ENCODE results near the gene WDSUB1. TPM values are rescaled to one million over a fixed set of nuclear protein-coding genes. Genes with fewer than 3 reads are reported as not detected.

WDSUB1 gene
- total and polyA plus RNA-seq, 2 donors (not counting 3 experiments of a cell fraction or from before 2014, with no cell fraction given): 4.0 to 4.8 TPM

- H3K9me3 ChIP-seq (replicated peaks; ENCODE audit: control insufficient read depth, insufficient read depth, low read length): no peaks in the 10 kb centered on the region
- dilution Hi-C loops (cut with MboI; ENCODE audit: extremely low pct_ligation_motif_present, low sequenced_read_pairs): no loop called here
- no peak overlapping the region for H3K4me3 ChIP-seq (replicated peaks in 1 of 3; ENCODE audit: insufficient read depth in 1 of 3, low read depth in 1 of 3, low read length in 3 of 3)
- no peak for FAIRE-seq
- peaks cover 21 to 29% of the 10 kb centered on the region in 2 experiments for H3K36me3 ChIP-seq (ENCODE audit: control insufficient read depth in 2 of 2, extremely low read depth in 1 of 2, insufficient read depth in 2 of 2, low read length in 2 of 2)
- CTCF ChIA-PET: no interaction called here
- intact Hi-C loops (cut with micrococcal nuclease): no loop called here
- POLR2A ChIA-PET: no interaction called here
- TF ChIP-seq, protein P1, sequence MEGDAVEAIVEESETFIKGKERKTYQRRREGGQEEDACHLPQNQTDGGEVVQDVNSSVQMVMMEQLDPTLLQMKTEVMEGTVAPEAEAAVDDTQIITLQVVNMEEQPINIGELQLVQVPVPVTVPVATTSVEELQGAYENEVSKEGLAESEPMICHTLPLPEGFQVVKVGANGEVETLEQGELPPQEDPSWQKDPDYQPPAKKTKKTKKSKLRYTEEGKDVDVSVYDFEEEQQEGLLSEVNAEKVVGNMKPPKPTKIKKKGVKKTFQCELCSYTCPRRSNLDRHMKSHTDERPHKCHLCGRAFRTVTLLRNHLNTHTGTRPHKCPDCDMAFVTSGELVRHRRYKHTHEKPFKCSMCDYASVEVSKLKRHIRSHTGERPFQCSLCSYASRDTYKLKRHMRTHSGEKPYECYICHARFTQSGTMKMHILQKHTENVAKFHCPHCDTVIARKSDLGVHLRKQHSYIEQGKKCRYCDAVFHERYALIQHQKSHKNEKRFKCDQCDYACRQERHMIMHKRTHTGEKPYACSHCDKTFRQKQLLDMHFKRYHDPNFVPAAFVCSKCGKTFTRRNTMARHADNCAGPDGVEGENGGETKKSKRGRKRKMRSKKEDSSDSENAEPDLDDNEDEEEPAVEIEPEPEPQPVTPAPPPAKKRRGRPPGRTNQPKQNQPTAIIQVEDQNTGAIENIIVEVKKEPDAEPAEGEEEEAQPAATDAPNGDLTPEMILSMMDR (IDR thresholded peaks at IDR 0.05; ENCODE audit: extremely low read depth in 1 of 2, insufficient read depth in 1 of 2, low read depth in 1 of 2, low read length in 2 of 2): no peak
- no peak for TF ChIP-seq MYC (IDR thresholded peaks at IDR 0.05; ENCODE audit: low read depth, low read length)
- no peak for TF ChIP-seq GATA2 (IDR thresholded peaks at IDR 0.05; ENCODE audit: insufficient read depth, insufficient read length, low read depth, low read length)
- TF ChIP-seq POLR2A (IDR thresholded peaks at IDR 0.05; ENCODE audit: low read depth, low read length): no peak
- no peak for TF ChIP-seq FOS (IDR thresholded peaks at IDR 0.05; ENCODE audit: borderline replicate concordance, insufficient read depth, low read length)
- no peak for TF ChIP-seq JUN (IDR thresholded peaks at IDR 0.05; ENCODE audit: borderline replicate concordance, insufficient read depth, insufficient read length, low read depth)
- TF ChIP-seq POLR2AphosphoS5 (IDR thresholded peaks at IDR 0.05; ENCODE audit: insufficient read depth, low read depth, low read length): no peak
- no peak for TF ChIP-seq EZH2 (IDR thresholded peaks at IDR 0.05; ENCODE audit: borderline replicate concordance, low read depth, low read length, severe bottlenecking)
- TF ChIP-seq, protein P2, sequence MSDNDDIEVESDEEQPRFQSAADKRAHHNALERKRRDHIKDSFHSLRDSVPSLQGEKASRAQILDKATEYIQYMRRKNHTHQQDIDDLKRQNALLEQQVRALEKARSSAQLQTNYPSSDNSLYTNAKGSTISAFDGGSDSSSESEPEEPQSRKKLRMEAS (IDR thresholded peaks at IDR 0.05; ENCODE audit: insufficient read depth, insufficient read length): no peak
- H3K79me2 ChIP-seq (ENCODE audit: control insufficient read depth, insufficient read depth, low read length): peaks cover 7% of the 10 kb centered on the region
- H3K9me1 ChIP-seq (replicated peaks; ENCODE audit: control insufficient read depth, extremely low read depth, insufficient read depth, low read length): no peaks in the 10 kb centered on the region
- H4K20me1 ChIP-seq (replicated peaks; ENCODE audit: control insufficient read depth, extremely low read depth, insufficient read depth, low read length): no peaks in the 10 kb centered on the region
- peaks cover 19% of the 10 kb centered on the region for H3K4me1 ChIP-seq (ENCODE audit: control insufficient read depth, extremely low read depth, insufficient read depth, low read length)
- no TSS peak for BruUV-seq (replicated peaks)
- H3K4me2 ChIP-seq (ENCODE audit: insufficient read depth, low read length): no peak overlapping the region
- H3K27ac ChIP-seq (ENCODE audit: insufficient read depth, low read depth, low read length): no peak overlapping the region
- H2AFZ ChIP-seq (ENCODE audit: low read depth, low read length): no peak overlapping the region
- DNase-seq (ENCODE audit: low read depth, low spot score): no peak
- no peaks in the 10 kb centered on the region for H3K27me3 ChIP-seq (ENCODE audit: control insufficient read depth in 2 of 2, insufficient read depth in 2 of 2, low read length in 2 of 2)
- no peak overlapping the region for H3K9ac ChIP-seq (replicated peaks; ENCODE audit: extremely low read depth, insufficient read depth, low read length)
These were observed 94.1 kb downstream of the WDSUB1 start for GRCh38 chr2:159192371-159192918.
